ENCODE data around the gene CNOT1. TPM values are rescaled to one million over a fixed set of nuclear protein-coding genes. Genes with fewer than 3 reads are reported as not detected.

Gene CNOT1
- polyA plus RNA-seq, 1 experiment: 151 TPM

- POLR2A ChIA-PET: no interaction called here
- no peak for TF ChIP-seq CTCF (IDR thresholded peaks at IDR 0.05; ENCODE audit: low read depth, low read length)
- Histone ChIP-seq H3K9me3 (ENCODE audit: control insufficient read depth, insufficient read depth, low read length) (no peaks in the 10 kb centered on the region; the same call in 1 of the 2 replicates), H3K27ac (ENCODE audit: low read depth, low read length) (no peak overlapping the region), H3K4me3 (ENCODE audit: low read depth, low read length) (no peak overlapping the region), H3K27me3 (ENCODE audit: control insufficient read depth, insufficient read depth, low read length) (peaks cover 3% of the 10 kb centered on the region)
- CTCF ChIA-PET: no interaction called here
- no peak for DNase-seq (ENCODE audit: low read depth, low spot score)
These were observed 131.7 kb downstream of the CNOT1 start for GRCh38 chr16:58497935-58498334.

- no peak overlapping the region for H3K4me3 ChIP-seq (ENCODE audit: low read depth, low read length)
- no peak for DNase-seq (ENCODE audit: low read depth, low spot score)
- TF ChIP-seq CTCF (IDR thresholded peaks at IDR 0.05; ENCODE audit: low read depth, low read length): no peak
These were observed 132.2 kb downstream of the CNOT1 start for GRCh38 chr16:58497468-58497867.

GRCh38 chr16:58495521-58496331, 133.9 kb downstream of the CNOT1 start:
- no peak for TF ChIP-seq CTCF (IDR thresholded peaks at IDR 0.05; ENCODE audit: low read depth, low read length)
- peak overlapping the region; percentile 31 for H3K4me3 ChIP-seq (ENCODE audit: low read depth, low read length)
- no peaks in the 10 kb centered on the region; the same call in 1 of the 2 replicates for H3K9me3 ChIP-seq (ENCODE audit: control insufficient read depth, insufficient read depth, low read length)
- DNase-seq (ENCODE audit: low read depth, low spot score): no peak
- peak overlapping the region; percentile 85 for H3K27ac ChIP-seq (ENCODE audit: low read depth, low read length)
- ChIA-PET POLR2A (interaction anchor here (0.7 kb wide), 1 partner anchor 189 kb away, joined by 3 read pairs; the partner anchor contains the start of gene SLC38A7), CTCF (interaction anchor here (0.6 to 5.9 kb wide), 19 partner anchors 9 to 471 kb away, joined by 3 to 73 read pairs (median 5); partner anchors contain the start of genes CFAP20 and GINS3)
- H3K27me3 ChIP-seq (ENCODE audit: control insufficient read depth, insufficient read depth, low read length): peaks cover 3% of the 10 kb centered on the region

More at GRCh38 chr16:58497468-58497867, 132.2 kb downstream of the CNOT1 start:
- Histone ChIP-seq H3K27me3 (ENCODE audit: control insufficient read depth, insufficient read depth, low read length) (peaks cover 3% of the 10 kb centered on the region), H3K27ac (ENCODE audit: low read depth, low read length) (no peak overlapping the region), H3K9me3 (ENCODE audit: control insufficient read depth, insufficient read depth, low read length) (no peaks in the 10 kb centered on the region; the same call in 1 of the 2 replicates)
- CTCF ChIA-PET: no interaction called here
- POLR2A ChIA-PET: no interaction called here

- DNase-seq (ENCODE audit: low read depth, low spot score): peak; percentile 93
- peak; percentile 76 for TF ChIP-seq CTCF (IDR thresholded peaks at IDR 0.05; ENCODE audit: low read depth, low read length)
- POLR2A ChIA-PET: interaction anchor here (0.7 kb wide), 1 partner anchor 190 kb away, joined by 3 read pairs; the partner anchor contains the start of gene SLC38A7
- peak overlapping the region; percentile 85 for H3K27ac ChIP-seq (ENCODE audit: low read depth, low read length)
- peaks cover 6% of the 10 kb centered on the region for H3K27me3 ChIP-seq (ENCODE audit: control insufficient read depth, insufficient read depth, low read length)
- no peaks in the 10 kb centered on the region; the same call in 1 of the 2 replicates for H3K9me3 ChIP-seq (ENCODE audit: control insufficient read depth, insufficient read depth, low read length)
- peak overlapping the region; percentile 31 for H3K4me3 ChIP-seq (ENCODE audit: low read depth, low read length)
- CTCF ChIA-PET: interaction anchor here (0.6 to 5.9 kb wide), 20 partner anchors 9 to 470 kb away, joined by 3 to 73 read pairs (median 4); partner anchors contain the start of genes CFAP20 and GINS3
These were observed 134.6 kb downstream of the CNOT1 start for GRCh38 chr16:58494981-58495520.

All from AG04450 (cell line).